GM12801 (cell line): ENCODE measurements around the gene TRMT13.

Experiments
- CTCF ChIP-seq: IDR thresholded peaks from one replicate; pipeline ENCODE4 v1.5.1; 2011; ENCODE audit warnings: control low read depth; ENCODE audit not compliant: insufficient read length; ENCODE audit errors: extremely low read depth

TRMT13 gene

GRCh38 chr1:100132566-100133477, at the start of gene TRMT13, which contains the start of gene SASS6:
Gene TRMT13, plus strand, starts transcription at chr1:100133163. Its CDS starts 6 bp downstream, at chr1:100133169.
Gene SASS6, minus strand, starts transcription at chr1:100132930. Its CDS starts 116 bp downstream, at chr1:100132814.
- no peak for TF ChIP-seq CTCF

- no peak for TF ChIP-seq CTCF
Observed at GRCh38 chr1:100087396-100087795, 45.6 kb upstream of the TRMT13 start.

GRCh38 chr1:100089082-100089481, 43.9 kb upstream of the TRMT13 start:
- no peak for TF ChIP-seq CTCF

GRCh38 chr1:100090471-100090870, 42.5 kb upstream of the TRMT13 start:
- TF ChIP-seq CTCF: no peak

- TF ChIP-seq CTCF: no peak
Observed at GRCh38 chr1:100100202-100100601, 32.8 kb upstream of the TRMT13 start.

- TF ChIP-seq CTCF: no peak
Observed at GRCh38 chr1:100101564-100101963, 31.4 kb upstream of the TRMT13 start.

- no peak for TF ChIP-seq CTCF
Observed at GRCh38 chr1:100107696-100108095, 25.3 kb upstream of the TRMT13 start.
